ENCODE data around the gene NKAIN2.
"Not testable (repeated sequence)": the region's sequence is repeated elsewhere in the genome, so short reads cannot be mapped to it uniquely, and the experiment has no call there.

The NKAIN2 gene

GRCh38 chr6:124007266-124007665, 203.6 kb downstream of the NKAIN2 start:
- no peak for DNase-seq (ENCODE audit: low read depth, low spot score)
- TF ChIP-seq CTCF (IDR thresholded peaks at IDR 0.05; ENCODE audit: insufficient read depth, low read length, missing control alignments) = no peak
- POLR2A ChIA-PET = no interaction called here
- CTCF ChIA-PET = no interaction called here
- H3K4me3 ChIP-seq (ENCODE audit: low read depth, low read length) = no peak overlapping the region

DNA sequence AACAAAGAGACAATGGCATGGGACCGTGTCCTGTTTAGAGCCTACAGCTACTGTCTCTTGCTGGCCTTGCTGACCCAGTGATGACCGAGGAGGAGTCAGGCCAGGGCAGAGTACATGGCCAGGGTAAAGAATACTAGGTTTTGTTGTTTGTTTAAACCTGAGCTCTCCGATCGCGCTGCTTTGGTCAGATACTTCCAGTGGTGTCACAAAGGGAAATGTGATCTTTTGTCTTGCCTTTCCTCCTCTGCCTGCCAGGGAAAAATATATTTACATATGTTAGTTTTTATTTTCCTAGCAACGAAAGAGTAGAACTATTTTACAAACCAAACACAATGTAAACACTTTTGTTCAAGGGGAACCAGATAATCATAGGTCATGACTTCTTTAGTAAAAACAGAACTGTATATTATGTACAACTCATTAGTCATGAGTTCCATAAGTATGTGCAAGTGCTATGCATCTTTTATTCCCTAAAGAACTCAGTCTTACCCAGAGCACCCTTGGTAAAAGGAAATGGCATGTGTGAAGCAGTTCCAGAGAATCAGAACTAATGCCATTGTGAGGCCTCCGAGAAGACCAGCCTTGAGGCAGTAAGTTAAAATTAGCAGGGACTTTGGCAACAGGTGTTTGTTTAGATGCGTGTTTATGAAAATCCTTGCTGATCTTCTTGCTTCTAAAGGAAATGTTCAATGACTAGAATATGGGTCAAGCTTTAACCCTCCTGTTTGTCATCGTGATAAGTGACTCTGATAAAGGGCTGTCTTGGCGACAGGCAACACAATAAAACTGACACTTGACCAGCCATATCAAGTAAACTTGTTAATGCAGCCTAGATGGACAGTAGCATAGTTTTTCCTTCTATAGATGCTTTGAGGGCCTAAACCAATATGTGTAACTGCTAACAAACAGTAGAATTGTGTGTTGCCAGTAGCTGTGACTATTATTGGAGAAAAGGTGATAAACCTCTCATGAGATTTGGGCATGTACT, 204.6 kb downstream of the NKAIN2 start:
- no peak for DNase-seq (ENCODE audit: low read depth, low spot score)
- no peak for TF ChIP-seq CTCF (IDR thresholded peaks at IDR 0.05; ENCODE audit: insufficient read depth, low read length, missing control alignments)
- ChIA-PET POLR2A (no interaction called here), CTCF (no interaction called here)
- H3K4me3 ChIP-seq (ENCODE audit: low read depth, low read length) = no peak overlapping the region

GRCh38 chr6:124008988-124009765, 205.5 kb downstream of the NKAIN2 start:
- DNase-seq (ENCODE audit: low read depth, low spot score) = no peak
- no peak for TF ChIP-seq CTCF (IDR thresholded peaks at IDR 0.05; ENCODE audit: insufficient read depth, low read length, missing control alignments)
- POLR2A ChIA-PET = no interaction called here
- CTCF ChIA-PET = no interaction called here
- H3K4me3 ChIP-seq (ENCODE audit: low read depth, low read length) = no peak overlapping the region

- DNase-seq (ENCODE audit: low read depth, low spot score) = no peak
- CTCF ChIA-PET = no interaction called here
- no peak overlapping the region for H3K4me3 ChIP-seq (ENCODE audit: low read depth, low read length)
- TF ChIP-seq CTCF (IDR thresholded peaks at IDR 0.05; ENCODE audit: insufficient read depth, low read length, missing control alignments) = no peak
- POLR2A ChIA-PET = no interaction called here
Observed at GRCh38 chr6:124010574-124010973, 206.9 kb downstream of the NKAIN2 start.

GRCh38 chr6:124011180-124011579, 207.5 kb downstream of the NKAIN2 start:
- TF ChIP-seq CTCF (IDR thresholded peaks at IDR 0.05; ENCODE audit: insufficient read depth, low read length, missing control alignments) = no peak
- POLR2A ChIA-PET = no interaction called here
- no peak overlapping the region for H3K4me3 ChIP-seq (ENCODE audit: low read depth, low read length)
- CTCF ChIA-PET = no interaction called here
- no peak for DNase-seq (ENCODE audit: low read depth, low spot score)

DNA sequence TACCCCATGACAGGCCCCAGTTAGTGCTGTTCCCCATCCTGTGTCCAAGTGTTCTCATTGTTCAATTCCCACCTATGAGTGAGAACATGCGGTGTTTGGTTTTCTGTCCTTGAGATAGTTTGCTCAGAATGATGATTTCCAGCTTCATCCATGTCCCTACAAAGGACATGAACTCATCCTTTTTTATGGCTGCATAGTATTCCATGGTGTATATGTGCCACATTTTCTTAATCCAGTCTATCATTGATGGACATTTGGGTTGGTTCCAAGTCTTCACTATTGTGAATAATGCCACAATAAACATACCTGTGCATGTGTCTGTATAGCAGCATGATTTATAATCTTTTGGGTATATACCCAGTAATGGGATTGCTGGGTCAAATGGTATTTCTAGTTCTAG, 218.4 kb downstream of the NKAIN2 start:
- POLR2A ChIA-PET, CTCF ChIA-PET: not testable (repeated sequence)

More for the DNA sequence above, 218.4 kb downstream of the NKAIN2 start:
- H3K4me3 ChIP-seq (ENCODE audit: low read depth, low read length); DNase-seq (ENCODE audit: low read depth, low spot score): not testable (repeated sequence)
